Mammary epithelial cell (primary cell): ENCODE results near the gene TRIM61.
"Not testable (repeated sequence)": the region's sequence is repeated elsewhere in the genome, so short reads cannot be mapped to it uniquely, and the experiment has no call there.

Experiments
- EZH2 ChIP-seq: IDR thresholded peaks from 2 replicates; pipeline ENCODE4 v1.6.1; 2012; ENCODE audit warnings: low read length, inconsistent platforms, borderline replicate concordance
- TF ChIP-seq, protein P1 (sequence below), 2 donors: IDR thresholded peaks in 1 of 2; conservative IDR thresholded peaks in 1 of 2; 2 replicates each; pipeline ENCODE4 v1.5.1; 2011 to 2012; ENCODE audit warnings: inconsistent platforms in 2 of 2, low read length in 2 of 2, mild to moderate bottlenecking in 2 of 2, control low read depth in 1 of 2, low read depth in 1 of 2; ENCODE audit not compliant: insufficient read depth in 1 of 2; ENCODE audit errors: extremely low read depth in 1 of 2

DNA sequence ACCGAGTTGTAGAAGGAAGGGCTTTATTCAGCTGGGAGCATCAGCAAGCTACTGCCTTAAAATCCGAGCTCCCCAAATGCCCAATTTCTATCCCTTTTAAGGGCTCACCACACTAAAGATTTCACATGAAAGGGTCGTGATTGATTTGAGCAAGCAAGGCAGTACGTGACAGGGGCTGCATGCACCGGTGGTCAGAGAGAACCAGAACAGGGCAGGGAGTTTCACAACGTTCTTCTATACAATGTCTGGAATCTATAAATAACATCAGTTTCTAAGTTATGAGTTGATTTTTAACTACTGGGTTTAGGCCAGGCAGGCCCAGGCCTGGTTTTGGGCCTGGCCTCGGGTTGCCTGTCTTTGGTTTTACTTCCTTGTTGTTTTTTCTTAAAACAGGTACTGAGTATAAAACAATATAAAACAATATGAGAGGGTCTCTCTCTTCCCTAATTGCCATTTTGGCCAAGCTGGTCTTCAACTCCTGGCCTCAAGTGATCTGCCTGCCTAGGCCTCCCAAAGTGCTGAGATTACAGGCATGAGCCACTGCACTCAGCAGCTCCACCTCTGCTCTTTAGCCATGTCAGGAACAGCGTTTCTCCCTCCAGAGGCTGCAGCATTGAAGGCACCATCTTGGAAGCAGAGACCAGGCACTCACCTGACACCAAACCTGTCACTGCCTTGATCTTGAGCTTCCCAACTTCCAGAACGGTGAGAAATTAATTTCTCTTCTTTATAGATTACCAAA lies 41.4 kb downstream of the TRIM61 start:
- TF ChIP-seq, protein P1, sequence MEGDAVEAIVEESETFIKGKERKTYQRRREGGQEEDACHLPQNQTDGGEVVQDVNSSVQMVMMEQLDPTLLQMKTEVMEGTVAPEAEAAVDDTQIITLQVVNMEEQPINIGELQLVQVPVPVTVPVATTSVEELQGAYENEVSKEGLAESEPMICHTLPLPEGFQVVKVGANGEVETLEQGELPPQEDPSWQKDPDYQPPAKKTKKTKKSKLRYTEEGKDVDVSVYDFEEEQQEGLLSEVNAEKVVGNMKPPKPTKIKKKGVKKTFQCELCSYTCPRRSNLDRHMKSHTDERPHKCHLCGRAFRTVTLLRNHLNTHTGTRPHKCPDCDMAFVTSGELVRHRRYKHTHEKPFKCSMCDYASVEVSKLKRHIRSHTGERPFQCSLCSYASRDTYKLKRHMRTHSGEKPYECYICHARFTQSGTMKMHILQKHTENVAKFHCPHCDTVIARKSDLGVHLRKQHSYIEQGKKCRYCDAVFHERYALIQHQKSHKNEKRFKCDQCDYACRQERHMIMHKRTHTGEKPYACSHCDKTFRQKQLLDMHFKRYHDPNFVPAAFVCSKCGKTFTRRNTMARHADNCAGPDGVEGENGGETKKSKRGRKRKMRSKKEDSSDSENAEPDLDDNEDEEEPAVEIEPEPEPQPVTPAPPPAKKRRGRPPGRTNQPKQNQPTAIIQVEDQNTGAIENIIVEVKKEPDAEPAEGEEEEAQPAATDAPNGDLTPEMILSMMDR (conservative IDR thresholded peaks at IDR 0.05 in 1 of 2, IDR thresholded peaks at IDR 0.05 in 1 of 2; ENCODE audit: extremely low read depth in 1 of 2, insufficient read depth in 1 of 2, low read depth in 1 of 2, low read length in 2 of 2) = not testable (repeated sequence)
- TF ChIP-seq EZH2 = not testable (repeated sequence)
